ENCODE results near the gene ST6GALNAC3.

ST6GALNAC3 gene

DNA sequence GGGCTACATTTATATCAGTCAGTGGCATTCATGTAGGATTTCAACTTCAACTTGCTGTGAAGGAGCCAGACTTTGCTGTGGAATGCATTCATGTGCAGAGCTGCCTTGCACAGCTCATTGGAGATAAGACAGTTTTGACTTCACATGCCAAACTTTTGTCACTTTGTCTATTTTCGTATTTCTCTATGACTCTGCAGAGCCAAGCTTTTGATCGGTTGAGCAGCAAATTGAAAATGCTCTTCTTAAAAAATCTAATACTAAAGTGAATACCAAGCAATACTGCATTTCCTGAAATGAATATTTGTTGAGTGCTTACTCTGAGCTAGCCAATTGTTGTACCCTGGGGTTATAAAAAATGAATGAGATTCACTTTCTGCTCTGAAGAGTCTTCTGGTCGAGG, 388.7 kb downstream of the ST6GALNAC3 start:
- Histone ChIP-seq H3K4me3 (no peak overlapping the region), H3K27ac (no peak overlapping the region)

DNA sequence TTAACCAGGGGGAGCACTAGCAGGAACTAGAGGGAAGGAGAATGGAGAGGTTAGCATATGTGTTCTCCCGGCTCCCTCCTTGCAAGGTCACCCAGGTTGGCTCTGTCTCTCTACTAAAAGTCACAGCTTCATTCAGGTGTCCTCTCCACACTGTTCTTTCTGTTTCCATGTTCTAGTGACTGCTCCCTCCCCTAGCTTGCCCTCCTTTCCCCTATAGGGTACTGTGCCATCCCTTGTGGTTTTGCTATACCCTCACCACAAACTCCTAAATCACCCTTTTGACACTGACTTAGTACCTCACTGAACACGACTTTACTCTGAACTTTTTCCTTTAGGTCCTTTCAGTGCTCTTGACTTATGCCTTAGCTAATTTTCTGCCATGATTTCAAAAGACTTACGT, 389.3 kb downstream of the ST6GALNAC3 start:
- H3K27ac ChIP-seq: no peak overlapping the region

DNA sequence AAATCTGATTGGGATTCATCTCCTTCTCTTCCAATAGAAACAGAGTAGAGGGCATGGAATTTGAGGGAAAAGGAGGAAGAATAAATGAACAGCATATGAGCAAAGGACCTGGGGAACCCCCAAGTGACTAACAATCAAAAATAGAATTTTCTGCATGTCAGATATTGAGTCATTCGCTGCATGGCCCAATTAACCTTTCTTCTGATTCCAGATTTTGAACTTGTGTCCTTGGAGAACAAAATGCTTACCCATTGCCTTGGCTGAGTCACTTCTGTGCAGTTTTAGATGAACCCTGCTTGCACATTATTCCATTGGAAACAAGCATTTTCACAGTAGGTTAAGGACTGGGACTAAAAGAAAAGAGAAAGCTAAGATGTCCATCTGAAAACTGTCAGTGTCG, 390.5 kb downstream of the ST6GALNAC3 start:
- H3K4me3 ChIP-seq: no peak overlapping the region
- H3K27ac ChIP-seq: no peak overlapping the region

More for the DNA sequence above, 389.3 kb downstream of the ST6GALNAC3 start:
- H3K4me3 ChIP-seq: no peak overlapping the region

DNA sequence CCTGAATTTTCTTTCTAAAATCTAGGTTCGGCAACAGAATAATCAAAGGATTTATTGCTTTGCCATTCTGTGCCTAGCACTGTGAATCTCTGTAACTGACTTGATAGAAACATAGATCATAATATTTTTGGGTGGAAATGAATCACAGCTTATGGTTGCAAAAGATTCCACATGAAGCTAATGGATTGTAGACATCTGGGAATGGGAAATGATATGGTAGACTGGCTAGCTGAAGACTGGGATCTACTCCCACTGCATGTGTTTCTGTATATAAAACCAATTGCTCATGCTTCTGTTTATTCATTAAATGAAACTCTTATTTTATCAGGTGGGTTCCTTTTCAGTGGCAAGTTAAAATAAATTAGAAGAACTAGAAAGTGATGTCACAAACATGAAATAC, 395.6 kb downstream of the ST6GALNAC3 start:
- Histone ChIP-seq H3K27ac (no peak overlapping the region), H3K4me3 (no peak overlapping the region)

DNA sequence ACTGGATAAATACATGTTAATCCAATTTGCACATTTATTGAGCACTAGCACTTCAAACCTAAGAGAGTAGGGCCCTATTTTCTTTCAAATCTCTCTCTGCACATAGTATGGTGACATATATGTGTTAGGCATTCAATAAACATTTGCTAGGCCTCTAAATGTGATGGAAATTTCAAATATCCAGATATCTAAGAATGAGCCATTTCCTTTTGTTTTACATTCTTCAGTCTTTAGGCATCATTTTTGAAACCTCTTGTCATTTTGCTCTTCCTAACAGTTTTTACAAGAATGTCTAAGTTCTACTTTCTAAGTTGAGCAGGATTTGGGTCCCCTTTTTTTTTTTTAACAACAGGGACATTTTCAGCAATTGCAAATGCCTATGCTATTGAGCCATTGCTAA, 397.0 kb downstream of the ST6GALNAC3 start:
- no peak overlapping the region for H3K4me3 ChIP-seq

DNA sequence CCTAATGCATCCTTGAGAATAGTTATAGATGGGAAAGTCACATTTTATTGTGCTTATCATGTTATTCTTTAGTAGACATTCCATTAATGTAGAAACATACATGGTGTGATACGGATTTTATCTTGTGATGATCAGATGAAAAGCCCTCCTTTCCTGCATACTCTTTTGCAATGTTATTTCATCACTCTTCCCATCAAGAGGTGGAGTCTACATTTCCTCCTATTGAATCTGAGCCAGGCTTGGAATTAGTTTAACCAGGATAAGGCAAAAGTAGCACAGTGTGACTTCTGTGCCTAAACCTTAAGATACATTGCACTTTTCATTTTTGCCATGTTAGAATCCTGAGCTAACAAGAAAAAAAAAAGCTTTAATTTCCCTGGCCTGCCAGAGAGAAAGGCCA, 399.0 kb downstream of the ST6GALNAC3 start:
- Histone ChIP-seq H3K27ac (no peak overlapping the region), H3K4me3 (no peak overlapping the region)

More for the DNA sequence above, 397.0 kb downstream of the ST6GALNAC3 start:
- no peak overlapping the region for H3K27ac ChIP-seq

DNA sequence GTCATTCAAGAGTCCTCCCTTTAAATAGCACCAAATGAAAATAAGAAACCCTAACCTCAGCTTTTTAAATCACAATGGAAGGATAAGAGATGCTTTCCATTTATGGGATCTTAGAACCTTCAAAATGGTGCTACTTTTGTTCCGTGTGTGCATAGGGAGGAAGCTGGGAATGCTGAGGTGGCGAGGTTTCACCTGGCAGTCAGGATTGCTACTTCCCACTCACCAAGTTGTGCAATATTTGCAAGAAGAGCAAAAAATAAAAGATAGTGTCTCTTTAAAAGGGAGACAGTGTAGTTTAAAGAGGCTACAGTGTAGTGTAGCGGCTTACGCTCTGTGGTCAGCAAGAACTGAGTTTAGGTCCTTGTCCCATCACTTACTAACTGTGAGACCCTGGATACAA, 400.4 kb downstream of the ST6GALNAC3 start:
- no peak overlapping the region for H3K4me3 ChIP-seq

DNA sequence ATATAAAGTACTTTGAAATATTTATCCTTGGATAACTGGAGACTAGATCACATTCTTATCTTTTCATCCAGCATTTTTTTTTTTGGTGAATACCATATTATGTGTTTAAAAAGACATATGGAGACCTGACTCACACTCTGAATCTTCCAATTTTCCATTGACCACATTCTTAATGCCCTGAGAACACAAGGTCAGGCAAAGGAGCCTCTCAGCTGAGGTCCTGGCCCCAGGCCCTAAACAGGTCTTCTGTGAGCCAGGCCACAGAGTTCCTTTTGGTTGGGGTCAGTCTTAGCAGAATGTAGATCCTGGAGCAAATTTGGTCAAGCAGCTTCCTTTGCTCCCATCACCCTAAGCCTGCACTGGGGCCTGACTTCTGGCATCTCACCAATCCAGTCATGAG, 402.6 kb downstream of the ST6GALNAC3 start:
- Histone ChIP-seq H3K27ac (no peak overlapping the region), H3K4me3 (no peak overlapping the region)

More for the DNA sequence above, 400.4 kb downstream of the ST6GALNAC3 start:
- no peak overlapping the region for H3K27ac ChIP-seq

DNA sequence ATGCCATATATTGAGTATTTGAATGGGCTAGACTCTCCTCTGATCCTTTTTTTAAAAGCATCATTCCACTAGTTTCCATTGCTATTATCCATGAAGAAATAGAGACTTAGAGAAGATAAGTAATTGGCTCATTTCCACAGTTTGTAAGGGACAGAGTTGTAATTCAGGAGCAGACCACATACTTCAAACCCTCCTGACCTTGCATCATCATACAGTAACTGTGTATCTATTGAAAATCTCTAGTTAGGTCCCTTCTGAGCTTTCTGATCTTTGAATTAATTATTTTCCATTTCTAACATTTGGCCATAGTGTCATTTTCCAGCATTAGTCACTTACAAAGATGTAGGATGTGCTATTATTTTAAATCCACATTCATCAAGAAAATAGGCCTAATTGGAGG, 406.3 kb downstream of the ST6GALNAC3 start:
- Histone ChIP-seq H3K4me3 (no peak overlapping the region), H3K27ac (no peak overlapping the region)

DNA sequence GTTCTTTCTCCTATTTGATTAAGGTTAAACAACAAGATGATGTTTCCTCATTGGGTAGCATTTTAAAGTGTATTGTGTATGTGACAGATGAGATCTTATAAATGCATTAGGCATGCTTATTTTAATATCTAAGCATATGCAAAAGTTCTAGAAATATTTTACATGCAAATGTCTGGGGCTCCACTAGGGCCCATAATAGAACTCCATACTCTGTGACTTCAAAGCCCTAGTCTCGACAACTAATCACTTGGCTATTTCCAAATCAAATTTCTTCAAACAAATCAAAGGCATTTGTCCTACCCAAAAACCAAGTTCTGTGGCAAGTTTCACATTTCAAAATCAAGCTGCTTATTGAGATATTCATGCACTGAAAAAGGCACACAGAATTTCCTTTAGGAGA, 407.1 kb downstream of the ST6GALNAC3 start:
- H3K4me3 ChIP-seq: no peak overlapping the region
- H3K27ac ChIP-seq: no peak overlapping the region

DNA sequence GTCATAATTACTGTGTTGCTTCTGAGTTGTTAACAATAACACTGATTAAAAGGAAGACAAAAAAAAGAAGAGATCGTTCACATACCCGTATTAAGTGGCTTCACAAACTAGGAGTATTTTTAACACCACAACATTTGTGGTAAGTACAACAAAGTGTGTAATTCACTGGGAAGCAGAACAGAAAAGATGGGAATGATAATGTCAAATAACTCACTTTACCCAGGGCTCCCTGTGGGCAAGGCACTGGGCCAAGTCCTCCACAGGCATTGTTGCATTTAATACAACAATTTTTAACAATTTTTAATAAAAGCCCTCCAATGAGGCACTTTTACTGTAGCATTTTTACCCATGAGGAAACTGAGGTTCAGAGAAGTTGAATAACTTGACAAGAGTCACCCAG, 407.7 kb downstream of the ST6GALNAC3 start:
- Histone ChIP-seq H3K4me3 (no peak overlapping the region), H3K27ac (no peak overlapping the region)

DNA sequence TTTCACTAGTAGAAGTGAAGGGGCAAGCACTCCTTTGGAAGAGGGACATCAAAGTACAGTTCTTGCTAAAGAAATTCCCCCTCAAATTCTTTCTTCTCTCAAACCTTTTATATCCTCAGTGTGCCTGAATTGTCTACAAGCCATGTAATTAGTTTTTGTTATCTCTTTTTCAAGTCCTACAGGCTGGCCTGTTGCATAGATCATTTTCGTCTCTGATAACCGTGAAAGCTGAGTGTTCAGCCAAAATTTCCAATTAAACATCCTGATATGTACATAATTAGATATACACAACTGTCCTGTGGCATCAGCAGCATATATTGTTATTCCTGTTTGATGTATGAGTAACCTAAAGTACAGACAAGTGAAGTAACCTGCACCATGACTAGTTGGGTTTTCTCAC, 417.2 kb downstream of the ST6GALNAC3 start:
- Histone ChIP-seq H3K4me3 (no peak overlapping the region), H3K27ac (no peak overlapping the region)

DNA sequence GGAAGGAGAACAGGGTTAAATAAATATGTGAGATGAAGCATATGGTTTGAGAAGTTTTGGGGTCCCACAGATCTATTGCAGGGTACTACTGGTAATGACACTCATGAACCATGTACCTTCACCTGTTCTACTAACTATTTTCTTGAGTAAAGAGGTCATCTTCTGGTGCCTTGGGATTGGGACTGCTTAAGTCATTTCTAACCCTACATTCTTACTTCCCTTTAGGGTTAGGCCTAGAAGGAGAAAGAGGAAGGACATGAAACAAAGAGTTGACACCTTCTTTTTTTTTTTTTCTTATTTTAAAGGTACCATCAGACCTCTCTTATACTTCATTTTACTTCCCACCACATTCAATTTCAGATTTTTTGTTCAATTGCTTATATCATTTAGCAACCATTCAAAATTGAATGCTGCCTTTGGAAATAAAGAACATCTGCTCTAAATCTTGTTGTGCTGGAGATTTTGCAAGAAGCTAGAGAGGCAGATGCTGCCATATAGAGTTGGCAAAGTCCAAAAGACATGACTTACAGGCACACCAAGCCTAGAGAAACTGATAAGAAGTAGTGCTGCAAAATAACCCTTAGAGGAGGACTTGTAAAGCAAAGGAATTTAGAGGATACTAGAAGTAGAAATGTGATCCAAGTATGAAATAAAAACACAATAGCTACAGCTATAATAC, 418.3 kb downstream of the ST6GALNAC3 start:
- no peak overlapping the region for H3K27ac ChIP-seq
- no peak overlapping the region for H3K4me3 ChIP-seq

DNA sequence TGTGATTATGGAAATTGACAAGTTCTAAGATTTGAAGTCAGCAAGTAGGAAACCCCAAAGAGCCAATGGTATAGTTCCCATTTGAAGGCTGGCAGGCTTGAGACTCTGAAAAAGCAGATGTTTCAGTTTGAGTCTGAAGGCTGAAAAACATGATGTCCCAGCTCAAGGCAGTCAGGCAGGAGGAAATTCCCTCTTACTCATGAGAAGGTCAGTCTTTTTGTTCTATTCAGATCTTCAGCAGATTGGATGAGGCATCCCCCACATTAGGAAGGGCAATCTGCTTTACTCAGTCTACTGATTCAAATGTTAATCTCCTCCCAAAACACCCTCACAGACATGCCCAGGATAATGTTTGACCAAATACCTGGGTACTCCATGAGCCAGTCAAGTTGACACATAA, 420.3 kb downstream of the ST6GALNAC3 start:
- H3K27ac ChIP-seq: no peak overlapping the region
- no peak overlapping the region for H3K4me3 ChIP-seq

DNA sequence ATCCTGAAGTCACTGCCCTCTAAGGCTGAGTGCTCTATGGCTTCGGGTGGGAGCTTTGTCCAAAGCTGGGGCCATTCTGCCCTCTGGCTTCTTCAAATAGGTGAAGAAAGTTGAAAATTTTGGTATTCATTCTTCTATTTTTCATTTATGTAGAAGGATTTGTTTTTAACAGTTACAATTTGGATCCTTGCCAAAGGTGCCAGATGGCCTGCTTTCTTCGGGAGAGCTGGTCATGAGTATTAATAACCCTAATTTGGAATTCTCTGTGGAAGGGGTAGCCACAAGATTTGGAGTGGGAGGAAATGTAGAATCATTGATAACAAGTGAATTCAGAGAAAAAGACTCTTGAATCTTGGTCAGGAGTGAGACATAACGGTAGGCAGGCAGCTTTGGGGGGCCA, 422.3 kb downstream of the ST6GALNAC3 start:
- Histone ChIP-seq H3K4me3 (no peak overlapping the region), H3K27ac (no peak overlapping the region)

DNA sequence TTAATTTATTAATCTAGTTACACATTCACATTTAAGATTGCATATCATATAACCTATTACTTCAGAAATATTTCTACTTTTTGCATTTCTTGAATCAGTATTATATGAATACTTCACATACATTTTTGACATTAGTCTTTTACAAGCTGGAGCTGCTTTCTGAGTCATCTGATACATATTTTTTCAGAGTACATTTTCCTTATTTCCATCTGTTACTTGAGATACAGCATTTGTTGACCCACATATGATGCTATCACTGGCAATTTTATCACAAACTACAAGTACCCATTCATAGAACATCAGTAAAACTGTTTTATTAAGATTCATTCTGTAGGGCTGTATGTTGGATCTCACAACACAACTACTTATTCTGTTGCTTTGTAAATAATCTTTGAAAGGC, 425.6 kb downstream of the ST6GALNAC3 start:
- Histone ChIP-seq H3K4me3 (no peak overlapping the region), H3K27ac (no peak overlapping the region)

DNA sequence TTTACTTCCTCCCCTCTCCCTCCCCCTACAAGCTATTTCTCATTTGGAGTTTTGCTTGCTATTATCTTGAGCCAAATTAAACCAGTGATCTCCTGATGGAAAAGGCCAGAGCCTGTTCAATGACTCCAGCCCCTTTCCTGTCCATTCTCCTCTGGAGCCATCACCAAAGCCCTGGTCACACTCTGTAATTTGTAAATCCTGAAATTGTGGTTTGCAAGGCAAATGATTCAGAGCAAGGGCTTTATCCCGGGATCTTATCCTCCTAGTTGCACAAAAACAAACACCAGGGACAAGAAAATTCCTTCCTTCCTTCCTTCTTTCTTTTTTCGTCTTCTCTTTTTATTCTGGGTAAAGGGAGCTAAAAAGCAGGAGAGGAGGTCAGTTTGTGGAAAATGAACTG, 426.6 kb downstream of the ST6GALNAC3 start:
- Histone ChIP-seq H3K27ac (no peak overlapping the region), H3K4me3 (no peak overlapping the region)

DNA sequence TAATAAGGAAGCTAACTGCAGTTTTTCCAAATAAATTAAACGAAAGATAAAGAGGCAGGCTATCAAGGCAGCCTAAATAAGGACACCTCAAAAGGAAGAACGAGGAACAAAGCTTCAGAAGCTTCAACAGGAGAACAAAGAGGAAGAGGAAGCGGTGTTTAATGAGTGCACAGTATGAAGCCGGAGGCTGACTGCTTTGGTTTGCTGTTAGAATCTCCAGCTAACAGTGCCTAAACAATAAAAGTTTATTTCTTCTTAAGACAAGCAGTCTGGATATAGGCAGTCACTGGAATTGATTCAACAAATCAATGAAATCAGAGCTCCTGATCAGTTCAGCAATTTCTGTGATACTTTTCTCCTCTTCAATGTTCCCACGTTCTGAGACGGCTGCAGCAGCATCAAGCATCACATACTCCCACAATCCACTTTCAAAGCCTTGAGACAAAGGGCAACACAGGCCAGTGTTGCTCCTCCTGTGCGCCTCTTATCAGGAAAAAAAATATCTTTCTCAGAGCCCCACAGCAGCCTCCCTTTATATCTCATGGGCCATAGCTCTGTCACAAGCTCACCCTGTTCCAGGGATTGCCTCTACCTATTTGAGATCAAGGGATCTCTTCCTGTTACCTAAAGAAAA, 427.2 kb downstream of the ST6GALNAC3 start:
- Histone ChIP-seq H3K4me3 (no peak overlapping the region), H3K27ac (no peak overlapping the region)

DNA sequence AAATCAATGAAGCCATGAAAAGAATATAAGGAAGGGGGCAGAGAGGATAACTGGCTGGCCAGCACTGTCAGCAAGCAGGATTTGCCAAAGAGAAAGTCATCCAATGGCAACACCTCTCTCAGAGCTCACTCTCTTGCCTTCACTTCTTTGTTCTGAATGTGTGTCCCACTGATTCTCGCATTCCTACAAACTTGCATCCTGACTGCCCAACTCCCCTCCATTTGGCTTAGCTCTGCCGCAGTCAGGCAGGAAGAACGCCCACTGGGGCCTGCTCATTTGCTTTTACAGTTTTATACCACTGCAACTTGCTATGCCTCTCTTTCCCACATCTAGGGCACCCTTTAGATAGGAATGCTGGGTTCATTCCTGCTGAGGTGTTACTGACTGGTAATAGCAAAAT, 428.6 kb downstream of the ST6GALNAC3 start:
- H3K27ac ChIP-seq: no peak overlapping the region
- H3K4me3 ChIP-seq: no peak overlapping the region

DNA sequence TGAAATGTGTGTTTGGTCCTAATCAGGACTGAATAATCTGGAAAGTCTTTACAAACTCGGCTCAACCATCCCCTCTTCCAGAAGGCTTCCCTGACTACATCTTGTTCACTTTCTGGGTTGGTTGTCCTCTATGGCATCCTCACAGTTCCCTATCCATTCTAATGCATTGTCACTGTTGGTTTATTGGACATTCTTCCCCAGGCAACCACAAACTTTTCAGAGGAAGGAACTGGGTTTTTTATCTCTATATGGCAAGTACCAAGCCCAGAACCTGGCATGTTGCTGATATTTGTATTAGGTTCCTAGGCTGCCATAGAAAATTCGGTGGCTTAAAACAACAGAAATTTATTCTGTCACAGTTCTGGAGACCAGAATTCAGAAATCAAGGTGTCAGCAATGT, 429.2 kb downstream of the ST6GALNAC3 start:
- no peak overlapping the region for H3K4me3 ChIP-seq
- H3K27ac ChIP-seq: no peak overlapping the region

DNA sequence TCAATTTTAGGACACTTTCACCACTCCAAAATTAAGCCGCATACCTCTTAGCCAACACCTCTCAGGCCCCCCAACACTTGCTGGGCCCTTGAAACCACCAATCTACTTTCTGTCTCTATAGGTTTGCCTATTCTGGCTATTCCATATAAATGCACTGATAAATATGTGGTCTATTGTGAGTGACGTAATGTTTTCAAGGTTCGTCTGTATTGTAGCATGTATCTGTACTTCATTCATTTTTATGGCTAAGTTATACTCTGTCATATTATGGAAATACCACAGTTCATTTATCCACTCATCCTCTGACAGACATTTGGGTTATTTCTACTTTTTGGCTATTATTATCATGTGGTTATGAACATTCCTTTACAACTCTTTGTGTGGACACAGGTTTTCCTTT, 432.8 kb downstream of the ST6GALNAC3 start:
- H3K27ac ChIP-seq: no peak overlapping the region
- no peak overlapping the region for H3K4me3 ChIP-seq

DNA sequence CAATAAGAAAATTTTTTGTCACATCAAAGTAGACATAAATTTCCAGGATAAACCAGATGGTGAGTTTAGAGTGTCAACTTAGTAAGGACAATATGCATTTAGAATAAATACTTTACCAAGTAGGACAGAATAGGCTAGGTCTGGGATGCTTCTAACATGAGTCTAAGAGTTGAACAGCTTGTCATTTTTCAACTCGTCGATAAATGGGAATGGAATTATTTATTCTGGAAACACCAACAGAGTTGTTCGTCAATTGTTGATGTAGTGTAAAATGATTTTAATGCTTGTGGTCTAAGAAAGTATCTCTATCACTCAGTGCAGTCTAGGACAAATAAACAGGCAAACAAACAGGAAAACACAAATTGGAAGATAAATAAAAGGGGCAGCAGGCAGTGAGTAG, 434.3 kb downstream of the ST6GALNAC3 start:
- Histone ChIP-seq H3K27ac (no peak overlapping the region), H3K4me3 (no peak overlapping the region)

Measured in skin epidermis (tissue), 12 donors.